NCI-H2227 (cell line): Measurements from ENCODE around the gene TEKT5.

Experiments used
- DNase-seq: peaks from one replicate; lab custom pipeline; 2025; ENCODE audit not compliant: unreplicated experiment; lab: John Stamatoyannopoulos, UW

TEKT5 gene

DNA sequence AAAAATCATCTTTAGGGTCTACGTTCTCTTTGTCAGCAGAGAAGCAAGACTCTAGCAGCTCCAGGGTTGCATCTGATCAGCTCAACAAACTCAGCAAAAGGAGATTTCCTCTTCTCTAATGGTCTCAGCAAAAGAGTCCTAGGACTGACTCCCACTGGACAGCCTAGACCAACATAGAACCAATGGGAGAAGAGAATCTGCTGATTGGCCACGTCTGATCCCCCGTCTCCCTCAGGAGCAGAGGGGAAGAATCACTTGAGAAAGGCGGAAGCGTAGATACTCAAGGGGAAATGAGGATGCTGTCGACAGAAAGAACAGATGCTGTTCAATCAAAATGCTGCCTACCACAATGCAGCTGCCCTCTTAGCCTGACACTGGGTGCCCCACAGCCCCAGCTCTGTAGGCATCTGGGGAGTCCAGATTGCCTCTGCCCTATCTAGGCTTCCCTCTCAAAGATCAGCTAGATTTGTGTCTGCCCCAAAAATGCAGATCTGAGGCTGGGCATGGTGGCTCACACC, 82.8 kb downstream of the TEKT5 start:
- DNase-seq: no peak

DNA sequence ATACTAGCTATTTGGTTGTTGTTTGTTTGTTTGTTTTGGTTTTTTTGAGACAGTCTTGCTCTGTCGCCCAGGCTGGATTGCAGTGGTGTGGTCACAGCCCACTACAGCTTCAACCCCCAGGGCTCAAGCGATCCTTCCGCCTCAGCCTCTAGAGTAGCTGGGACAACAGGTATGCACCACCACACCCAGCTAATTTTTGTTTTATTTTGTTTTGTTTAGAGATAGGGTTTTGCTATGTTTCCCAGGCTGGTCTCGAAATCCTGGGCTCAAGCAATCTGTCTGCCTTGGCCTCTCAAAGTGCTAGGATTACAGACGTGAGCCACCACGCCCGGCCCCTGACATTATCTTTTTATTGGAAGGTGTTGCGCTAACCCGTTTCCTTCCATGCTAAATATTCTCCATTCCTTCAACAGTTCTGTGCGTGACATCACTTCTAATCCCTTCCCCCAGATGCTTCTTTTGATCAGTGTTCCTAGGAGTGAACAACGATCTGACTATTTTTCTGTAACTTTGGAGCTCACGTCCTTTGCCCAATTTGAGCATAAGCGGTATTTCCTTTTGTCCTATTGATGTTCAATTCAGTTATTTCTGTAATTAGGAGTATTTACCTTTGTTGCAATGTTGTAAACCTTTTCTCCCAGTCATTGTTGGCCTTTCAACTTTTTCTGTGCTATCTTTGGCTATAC, 84.1 kb downstream of the TEKT5 start:
- DNase-seq: no peak

DNA sequence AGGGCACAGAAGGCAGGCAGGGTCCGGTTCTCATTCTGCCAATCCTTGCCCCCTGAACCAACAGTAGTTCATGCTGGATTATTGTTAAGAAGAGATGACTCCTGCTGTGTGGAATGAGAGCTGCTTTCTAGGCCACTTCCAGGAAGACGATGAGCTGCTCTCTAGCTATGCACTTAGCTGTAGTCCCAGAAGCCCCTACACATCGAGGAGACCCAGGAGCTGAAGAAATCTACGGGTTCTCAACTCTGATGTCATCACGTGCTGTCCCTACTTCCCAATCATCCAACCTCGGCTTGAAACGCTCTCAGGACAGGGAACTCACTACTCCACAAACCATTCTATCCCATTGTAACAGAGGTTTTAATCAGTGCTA, 85.3 kb downstream of the TEKT5 start:
- DNase-seq: no peak

DNA sequence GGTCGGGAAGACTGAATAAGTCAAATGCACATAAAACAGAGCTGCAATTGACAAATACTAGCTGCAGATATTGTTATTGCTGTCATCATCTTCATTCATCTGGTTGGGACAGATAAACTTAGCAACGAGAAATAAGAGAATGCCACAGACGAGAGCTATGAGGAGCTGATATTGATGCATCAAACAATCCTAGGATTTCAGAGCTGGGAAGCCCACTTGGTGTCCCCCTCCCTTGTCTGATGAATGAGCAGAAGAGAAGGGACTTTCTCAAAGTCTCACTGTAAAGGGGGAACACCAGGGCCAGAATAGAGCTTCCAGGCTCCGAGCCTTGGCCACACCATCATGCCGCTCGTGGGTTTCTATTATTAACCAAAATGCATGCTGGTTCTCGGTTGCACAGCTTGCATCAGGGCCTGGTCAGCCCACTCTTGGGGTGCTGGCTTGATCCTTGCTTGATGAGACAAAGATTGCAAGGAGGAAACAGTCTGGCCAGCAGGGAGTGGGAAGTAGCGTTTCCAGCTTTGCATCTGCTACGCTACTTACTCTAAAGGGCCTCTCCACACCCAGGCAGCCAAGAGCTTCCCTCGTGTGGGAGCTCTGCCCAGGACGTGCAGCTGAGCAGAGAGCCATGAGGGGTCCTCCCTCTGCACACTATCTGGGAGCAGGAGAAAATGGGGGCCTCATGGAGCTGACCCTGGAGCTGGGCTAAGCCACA, 85.9 kb downstream of the TEKT5 start:
- DNase-seq: no peak

DNA sequence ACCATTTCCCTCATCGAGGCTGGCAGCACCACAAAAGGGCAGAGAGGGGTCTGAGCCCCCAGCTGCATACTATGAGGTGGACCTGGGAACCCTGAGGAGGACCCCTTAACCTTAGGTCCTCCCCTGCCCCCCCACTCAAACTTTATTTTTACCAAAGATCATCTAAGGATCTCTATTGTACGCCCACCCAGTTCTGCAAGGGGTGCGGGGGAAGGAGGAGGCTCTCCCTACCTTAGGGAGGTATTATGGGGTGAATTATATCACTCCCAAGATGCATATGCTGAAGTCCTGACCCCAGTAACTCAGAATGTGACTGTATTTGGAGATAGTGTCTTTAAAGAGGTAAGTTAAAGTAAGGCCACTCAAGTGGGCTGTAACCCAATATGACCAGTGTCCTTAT, 87.6 kb downstream of the TEKT5 start:
- DNase-seq: no peak

DNA sequence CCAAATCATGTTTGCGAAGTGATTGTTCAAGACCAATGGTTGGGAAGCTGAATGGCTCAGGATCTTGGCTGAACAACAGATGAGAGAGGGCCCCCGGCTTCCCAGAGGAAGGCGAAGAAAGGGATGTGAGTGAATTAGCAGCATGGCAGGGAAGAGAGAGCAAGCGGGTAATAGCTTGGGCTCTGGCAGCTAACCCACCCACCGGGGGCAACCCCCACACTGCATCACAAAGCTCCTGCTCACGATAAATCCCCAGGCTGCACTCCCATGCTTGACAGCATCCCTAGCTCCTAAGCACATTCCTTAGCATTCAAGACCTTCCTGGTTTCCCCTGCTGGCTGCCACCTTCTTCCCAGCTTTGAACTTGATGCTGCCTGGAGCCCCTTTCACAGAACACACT, 88.1 kb downstream of the TEKT5 start:
- DNase-seq: no peak

DNA sequence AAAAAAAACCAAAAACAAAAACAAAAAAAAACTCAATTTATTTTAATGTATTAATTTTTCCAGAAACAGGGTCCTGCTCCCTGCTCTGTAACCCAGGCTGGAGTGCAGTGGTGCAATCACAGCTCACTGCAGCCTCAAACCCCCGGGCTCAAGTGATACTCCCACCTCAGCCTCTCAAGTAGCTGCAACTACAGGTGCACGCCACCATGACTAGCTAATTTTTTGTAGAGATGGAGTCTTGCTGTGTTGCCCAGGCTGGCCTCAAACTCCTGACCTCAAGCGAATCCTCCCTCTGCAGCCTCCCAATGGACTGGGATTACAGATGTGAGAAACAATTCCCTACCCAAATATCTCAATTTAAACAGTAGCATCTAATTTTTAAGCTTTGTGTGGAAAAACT, 89.1 kb downstream of the TEKT5 start:
- DNase-seq: no peak

DNA sequence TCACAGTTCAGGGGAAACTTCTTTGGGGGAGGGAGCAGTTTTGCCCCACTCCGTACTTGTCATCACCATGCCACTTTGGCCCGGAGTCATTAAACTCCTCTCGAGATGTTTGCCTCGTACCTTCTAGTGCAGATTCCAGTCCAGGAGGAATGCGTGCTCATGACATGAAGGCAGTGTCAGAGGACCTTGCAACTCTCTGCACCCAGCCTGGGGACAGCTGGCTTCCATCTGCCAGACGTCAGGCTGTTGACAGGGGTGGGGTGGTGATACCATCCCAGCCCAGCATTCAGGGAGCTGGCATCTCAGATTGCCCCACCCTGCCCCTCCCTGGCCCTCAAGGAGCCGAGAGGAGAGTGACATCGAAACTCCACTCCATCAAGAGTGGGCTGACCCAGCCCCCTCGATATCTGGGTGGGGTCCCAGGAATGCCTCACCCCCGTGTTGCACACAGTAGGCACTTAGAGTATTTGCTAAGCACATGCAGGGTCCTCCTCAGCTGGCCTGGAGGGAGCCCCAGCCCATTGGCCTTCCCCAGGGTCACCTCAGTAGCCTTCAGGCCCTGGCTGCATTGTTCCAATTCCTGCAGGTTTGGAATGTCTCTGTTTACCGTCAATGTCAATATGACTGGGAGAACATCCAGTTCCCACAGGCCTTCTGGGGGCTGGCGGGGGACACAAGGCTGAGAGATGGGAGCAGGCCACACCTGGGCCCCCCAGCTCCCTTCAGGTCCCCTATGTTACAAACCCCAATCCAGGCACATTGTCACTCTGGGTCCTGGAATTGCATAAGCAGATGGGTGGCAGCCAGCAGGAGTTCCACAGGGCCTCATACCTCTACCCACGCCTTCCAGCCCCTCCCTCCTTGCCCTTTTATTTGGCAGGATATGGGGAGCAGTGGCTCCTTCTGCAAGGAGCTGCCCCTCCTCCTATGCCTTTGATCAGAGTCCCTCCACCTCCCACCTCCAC, 93.0 kb downstream of the TEKT5 start:
- DNase-seq: no peak

DNA sequence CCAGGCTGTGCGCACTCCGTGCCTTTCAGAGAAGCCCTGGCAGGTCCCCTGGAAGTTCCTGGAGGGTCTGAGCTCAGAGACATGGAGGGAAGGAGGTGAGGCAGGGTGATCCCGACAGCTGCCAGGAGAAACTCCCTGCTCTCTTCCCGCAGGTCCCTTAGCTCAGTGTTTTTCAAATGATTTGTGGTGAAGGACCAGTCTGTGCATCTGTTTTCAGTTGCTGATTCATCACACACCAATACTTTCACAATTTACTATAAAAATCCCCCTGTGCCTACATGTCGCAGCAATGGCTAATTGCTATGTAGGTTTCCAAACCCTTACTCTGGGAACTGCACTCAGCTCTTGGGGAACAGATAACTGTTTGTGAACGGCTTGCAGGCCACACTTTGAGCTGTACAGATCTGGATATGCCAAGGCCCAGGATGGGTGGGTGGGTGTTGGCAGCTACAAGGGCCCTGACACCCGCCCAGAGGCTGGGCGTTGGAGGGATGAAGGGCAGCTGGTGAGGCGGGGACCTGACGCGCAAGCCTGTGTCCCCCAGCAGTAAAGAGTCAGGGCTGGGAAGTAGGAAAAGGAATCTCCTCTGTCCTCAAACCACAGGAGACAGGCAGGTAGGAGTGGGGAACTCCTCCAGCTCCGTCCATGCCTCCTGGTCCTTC, 93.8 kb downstream of the TEKT5 start:
- DNase-seq: no peak

DNA sequence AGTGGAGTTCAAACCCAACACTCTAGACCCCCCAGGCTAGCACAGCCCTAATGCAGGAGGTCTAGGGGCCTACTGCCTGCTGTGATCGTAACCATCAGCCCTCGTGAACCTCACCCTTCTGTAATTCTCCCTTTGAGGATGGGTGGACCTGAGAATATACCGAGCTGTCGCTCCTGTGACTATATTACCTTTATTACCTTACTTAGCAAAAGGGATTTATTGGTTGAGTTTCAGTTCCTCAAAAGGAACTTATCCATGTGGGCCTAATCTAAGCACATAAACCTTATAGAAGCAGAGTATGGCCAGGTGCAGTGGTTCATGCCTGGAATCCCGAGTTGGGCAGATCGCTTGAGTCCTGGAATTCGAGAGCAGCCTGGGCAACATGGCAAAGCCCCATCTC, 95.1 kb downstream of the TEKT5 start:
- DNase-seq: no peak

DNA sequence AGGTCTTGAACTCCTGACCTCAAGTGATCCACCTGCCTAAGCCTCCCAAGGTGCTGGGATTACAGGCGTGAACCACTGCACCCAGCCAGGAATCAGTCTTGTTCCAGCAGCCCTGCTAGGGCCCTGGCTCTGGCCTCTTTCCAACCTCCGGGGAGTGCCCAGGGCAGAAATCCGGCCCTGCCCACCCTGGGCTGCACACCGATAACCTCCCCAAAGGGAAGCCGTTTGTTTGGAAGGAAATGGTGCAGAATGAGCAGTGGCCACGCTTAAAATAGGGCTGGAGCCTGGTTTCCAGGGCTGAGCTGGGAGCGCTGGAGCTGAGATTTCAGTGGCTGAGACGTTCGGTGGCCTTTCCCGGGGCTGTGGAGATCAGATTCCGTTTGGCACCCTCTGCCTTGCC, 96.6 kb downstream of the TEKT5 start:
- DNase-seq: no peak

DNA sequence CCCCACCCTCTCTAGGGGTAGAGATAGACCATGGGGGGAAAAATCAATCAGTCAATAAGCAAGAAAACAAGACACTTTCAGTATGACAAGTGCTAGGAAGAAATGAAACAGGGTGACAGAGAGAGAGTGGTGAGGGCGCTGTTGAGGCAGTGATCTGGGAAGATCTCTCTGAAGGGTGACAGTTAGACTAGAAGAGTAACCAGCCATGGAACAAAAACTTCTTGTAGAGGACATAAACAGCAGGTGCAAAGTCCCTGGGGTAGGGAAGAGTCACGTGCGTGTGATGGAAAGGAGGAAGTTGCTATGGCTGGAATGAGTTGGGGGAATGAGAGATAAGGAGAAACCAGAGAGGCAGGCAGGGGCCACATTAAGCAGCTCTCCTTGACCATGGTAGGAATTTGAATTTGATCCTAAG, 97.5 kb downstream of the TEKT5 start:
- DNase-seq: no peak

DNA sequence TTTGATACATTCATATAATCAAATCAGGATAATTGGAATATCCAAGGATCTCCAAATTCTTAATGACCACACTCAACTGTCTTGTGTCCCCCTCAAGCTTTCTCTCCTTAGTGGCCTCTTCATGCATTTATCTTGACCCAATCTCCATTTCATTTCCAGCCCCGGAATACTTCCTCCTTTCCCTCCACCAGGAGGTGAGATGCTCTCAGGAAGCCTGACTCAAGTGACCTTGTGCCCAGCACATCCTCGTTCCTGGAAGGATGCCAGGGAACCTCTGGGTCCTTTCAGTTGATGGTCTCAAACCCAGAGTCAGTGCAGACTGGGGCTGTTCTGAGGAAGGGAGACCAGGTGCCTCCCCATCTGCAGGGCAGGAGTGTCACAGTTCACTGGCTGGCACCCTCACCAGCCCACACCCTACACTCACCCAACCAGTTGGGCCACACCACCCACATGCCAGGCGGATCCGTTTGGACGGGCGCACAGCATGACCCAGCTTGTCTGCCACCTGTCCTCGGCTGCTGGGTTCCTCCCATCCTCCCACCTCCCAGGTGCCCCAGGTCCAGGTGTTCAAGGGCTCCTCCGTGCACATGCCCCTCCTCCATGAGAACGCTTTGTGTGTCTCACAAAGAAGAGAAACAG, 100.3 kb downstream of the TEKT5 start:
- no peak for DNase-seq

DNA sequence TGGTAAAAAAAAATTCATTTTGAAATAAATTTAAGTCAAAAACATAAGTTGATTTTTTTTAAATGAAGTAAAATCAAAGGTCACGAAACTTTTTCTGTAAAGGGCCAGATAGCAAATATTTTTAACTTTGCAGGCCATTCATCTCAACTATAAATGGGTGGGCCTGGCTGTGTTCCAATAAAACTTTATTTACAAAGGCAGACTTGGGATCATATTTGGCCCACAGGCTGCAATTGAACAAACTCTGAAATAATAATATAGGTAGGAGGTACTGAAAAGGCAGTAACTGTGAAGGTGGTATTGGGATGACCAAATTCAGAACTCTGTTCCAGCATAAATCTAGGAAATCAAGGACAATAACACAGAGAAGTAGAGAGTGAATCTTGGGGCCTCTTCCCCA, 102.1 kb downstream of the TEKT5 start:
- DNase-seq: no peak

DNA sequence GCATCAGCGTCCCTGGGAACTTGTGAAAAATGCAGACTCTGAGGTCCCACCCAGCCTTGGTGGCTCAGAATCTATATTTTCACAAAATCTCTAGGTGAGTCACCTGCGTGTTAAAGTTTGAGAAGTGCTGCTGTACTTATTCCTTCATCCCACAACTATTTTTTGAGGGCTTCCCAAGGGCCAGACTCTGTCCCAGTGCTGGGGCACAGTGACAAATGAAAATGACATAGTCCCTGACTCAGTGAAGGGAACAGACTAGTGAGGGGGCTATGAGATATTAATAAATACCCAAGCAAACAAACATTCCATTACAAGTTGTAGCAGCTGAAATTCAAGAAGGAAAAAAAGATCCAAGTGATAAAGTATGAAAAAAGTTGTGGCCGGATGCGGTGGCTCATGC, 104.4 kb downstream of the TEKT5 start:
- DNase-seq: no peak

DNA sequence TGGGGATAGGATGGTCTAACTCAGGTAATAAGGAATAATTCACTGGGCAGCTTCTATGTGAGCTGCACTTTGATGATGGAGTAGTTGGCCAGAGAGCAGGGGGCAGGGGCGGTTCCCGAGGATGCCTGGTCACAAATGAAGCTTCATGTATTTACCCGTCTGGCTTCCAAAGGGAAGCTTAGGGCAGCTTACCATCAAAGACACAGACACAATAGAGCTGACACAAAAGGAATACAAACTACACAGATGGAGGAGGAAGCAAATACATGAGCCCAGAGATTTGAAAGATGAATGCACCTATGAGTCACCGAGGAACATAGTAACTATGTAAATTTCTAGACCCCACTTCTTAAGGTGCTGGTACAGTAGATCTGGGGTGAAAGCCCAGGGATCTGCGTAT, 105.6 kb downstream of the TEKT5 start:
- DNase-seq: no peak

DNA sequence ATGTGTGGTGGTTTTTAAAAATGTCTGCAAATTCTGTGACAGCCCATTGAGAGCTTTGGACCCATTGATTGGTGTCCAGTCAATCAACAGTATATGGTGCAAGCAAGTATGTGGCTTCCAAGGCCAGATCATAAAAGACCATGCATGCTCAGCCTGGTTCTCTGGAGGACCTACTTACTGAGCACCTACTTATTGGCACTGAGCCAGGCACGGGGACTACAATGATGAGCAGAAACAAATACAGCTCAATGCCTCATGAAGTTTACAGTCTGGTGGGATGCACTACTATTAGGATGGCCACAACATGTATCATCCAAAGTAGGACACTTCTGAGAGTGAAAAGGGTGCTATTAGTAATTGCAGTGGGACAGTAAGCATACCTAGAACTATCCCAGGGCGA, 107.1 kb downstream of the TEKT5 start:
- DNase-seq: no peak

DNA sequence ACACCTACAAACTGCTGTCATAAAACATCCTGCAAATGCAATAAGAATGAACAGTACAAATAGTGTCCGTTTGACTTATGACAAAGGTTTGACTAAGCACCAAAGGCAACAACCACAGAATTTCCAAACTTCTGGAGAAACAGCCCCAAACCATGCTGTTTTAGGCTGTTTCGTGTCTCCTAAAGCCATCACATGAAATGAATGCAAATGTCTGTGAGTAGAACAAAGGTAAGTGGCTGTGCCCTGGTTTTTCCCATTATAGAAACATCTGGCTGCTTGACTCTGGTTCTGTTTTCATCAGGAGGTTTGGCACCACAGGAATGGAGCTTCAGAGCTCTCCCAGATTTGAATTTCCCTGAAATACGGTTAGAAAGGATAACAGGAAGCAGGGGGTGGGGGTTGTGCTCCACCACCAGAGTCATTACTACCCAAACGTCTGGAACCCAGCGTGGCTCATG, 109.7 kb downstream of the TEKT5 start:
- DNase-seq: no peak

DNA sequence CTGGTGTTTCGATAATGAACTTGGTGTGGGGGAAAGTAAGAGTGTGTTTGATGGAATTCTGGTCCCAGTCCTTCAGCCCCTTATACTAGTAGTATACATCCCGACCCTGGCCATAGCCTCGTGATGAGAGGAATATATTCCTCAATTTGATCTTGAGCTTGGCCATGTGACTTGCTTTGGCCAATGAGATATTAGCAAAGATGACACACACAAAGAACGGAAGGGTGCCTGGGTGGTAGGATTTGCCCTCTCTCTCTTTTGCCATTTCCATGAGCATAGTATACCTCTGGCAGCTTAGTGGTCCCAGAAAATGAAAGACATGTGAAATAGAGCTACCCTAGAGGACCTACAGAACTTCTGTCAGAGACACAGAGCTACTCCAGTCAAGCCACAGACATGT, 111.5 kb downstream of the TEKT5 start:
- no peak for DNase-seq

DNA sequence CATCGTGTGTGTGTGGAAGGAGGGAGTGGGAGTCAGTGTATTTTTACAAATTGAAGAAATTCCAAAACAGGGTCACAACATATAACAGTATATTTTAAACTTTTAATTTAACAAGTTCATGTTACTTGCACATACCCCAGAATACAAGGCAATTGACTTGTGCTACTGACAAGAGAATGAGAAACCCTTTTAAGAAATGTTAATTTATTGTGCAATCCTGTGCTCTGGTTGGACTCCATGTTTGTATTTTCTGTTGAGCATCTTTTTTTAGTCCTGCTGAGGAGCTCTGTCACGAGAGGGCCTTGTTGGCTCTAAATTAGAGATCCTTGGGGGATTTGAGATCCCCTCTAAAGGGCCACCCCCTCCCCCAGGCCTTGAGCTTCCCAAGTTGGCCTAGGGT, 113.2 kb downstream of the TEKT5 start:
- DNase-seq: no peak

DNA sequence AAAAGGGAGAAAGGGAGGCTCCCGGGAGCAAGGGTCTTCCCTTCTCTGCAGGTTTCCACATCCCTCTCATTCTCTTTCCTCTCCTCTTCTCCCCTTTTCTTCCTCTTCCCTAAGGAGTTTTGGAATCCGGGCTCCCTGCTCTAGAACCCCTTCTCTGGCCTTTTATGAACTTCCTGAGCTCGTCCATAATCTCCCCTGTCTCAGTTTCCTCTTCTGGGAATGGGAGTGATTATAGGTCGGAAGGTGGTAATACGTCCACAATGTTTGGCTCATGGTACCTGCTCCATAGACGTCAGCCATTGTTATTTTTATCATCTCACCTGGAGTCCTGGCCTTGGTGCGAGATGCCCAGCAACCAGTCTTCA, 113.9 kb downstream of the TEKT5 start:
- no peak for DNase-seq
